Nucleus accumbens (tissue), 56 donors: Measurements from ENCODE around the gene ZDHHC14.
"Not testable (repeated sequence)": the region's sequence is repeated elsewhere in the genome, so short reads cannot be mapped to it uniquely, and the experiment has no call there.

Experiments used
- DNase-seq, 56 donors: peaks; one replicate each; lab custom pipeline; 2025; lab: John Stamatoyannopoulos, UW

Gene ZDHHC14

DNA sequence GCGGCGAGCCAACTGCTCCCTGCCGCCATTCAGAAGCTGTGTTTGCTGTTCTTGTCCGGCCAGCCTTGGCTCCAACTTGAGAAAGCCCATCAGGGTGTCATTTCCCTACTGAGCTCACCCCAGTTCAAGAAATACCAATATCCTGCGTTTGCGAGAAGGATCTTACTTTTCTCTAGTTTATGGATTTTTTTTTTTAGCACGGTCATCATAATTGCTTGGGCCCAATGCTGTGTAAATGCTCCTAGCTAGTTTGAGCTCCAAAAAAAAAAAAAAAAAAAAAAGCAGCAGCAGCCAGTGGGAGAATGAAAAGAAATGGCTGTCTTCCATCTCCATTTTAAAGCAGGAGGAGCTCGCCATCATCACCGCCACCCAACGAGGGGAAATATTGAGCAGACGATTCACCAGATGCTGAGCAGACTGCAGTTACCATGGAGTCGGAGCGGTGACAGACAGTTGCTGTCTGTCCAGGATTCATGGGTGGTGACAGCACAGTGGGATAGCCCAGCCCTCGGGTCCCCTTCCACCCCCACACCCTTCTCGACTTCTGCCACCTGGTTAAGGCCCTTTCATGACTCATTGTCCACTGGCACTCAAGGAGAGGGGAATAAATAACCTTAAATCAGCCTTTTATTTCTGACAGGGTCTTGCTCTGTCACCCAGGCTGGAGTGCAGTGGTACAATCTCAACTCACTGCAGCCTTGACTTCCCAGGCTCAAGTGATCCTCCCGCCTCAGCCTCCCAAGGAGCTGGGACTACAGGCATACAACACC lies 309.6 kb downstream of the ZDHHC14 start:
- DNase-seq, result no peak

DNA sequence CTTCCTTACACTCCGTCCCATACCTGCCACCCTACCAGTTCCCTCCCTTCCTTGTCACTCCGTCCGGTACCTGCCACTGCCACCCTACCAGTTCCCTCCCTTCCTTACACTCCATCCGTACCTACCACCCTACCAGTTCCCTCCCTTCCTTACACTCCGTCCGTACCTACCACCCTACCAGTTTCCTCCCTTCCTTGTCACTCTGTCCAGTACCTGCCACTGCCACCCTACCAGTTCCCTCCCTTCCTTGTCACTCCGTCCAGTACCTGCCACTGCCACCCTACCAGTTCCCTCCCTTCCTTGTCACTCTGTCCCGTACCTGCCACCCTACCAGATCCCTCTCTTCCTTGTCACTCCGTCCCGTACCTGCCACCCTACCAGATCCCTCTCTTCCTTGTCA lies 310.6 kb downstream of the ZDHHC14 start:
- not testable (repeated sequence) for DNase-seq

DNA sequence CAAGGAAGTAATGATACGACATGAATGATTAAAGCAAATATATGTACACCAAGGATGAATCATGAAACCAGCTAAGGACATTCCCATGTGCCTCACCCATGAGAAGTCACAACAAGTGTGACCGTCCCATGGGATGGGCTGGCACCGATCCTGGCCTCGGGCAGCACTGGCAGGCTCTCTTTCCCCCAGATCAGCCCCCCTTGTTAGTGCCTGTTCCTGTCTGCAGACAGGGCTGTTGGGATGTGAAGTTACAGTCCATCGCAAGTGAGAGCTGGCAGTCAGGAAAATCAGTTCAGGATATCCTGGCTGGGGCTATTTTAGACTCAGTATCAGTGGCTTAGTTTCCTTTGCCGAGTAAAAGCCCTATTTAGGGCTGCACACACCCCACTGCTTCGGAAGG lies 312.9 kb downstream of the ZDHHC14 start:
- DNase-seq, result no peak

DNA sequence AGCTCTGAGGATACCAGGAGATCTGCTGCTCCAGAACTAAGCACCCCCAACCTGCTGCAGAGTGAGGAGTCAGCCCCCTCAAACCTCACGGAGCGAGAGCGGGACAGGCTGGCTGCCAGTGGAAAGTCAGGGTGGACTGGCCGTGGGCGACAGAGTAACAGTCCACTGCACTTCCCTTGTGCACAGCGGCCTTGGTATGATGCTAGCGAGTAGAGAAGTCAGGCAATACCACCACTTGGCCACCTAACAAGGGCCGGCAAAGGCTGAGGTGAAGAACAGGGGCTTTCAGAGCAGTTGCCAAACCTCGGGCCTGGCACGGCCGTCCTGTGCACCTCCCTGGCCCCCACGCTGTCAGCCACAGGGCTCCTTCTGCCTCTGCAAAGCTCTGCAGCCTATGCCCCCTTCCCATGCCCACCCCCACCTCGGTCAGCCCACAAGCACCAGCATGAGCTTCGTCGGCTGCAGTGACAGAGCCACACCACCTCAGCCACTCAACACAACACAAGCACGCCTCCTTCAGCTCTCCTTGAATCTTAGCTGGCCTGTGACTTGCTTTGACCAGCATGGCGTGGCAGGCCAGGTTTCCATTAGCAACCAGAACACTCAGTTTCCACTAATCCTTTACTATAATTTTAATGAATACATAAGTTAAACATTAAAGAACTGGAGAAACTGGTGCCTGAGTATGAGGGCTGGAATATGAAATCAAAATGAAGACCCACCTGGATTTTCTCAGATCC lies 314.5 kb downstream of the ZDHHC14 start:
- DNase-seq, result no peak

DNA sequence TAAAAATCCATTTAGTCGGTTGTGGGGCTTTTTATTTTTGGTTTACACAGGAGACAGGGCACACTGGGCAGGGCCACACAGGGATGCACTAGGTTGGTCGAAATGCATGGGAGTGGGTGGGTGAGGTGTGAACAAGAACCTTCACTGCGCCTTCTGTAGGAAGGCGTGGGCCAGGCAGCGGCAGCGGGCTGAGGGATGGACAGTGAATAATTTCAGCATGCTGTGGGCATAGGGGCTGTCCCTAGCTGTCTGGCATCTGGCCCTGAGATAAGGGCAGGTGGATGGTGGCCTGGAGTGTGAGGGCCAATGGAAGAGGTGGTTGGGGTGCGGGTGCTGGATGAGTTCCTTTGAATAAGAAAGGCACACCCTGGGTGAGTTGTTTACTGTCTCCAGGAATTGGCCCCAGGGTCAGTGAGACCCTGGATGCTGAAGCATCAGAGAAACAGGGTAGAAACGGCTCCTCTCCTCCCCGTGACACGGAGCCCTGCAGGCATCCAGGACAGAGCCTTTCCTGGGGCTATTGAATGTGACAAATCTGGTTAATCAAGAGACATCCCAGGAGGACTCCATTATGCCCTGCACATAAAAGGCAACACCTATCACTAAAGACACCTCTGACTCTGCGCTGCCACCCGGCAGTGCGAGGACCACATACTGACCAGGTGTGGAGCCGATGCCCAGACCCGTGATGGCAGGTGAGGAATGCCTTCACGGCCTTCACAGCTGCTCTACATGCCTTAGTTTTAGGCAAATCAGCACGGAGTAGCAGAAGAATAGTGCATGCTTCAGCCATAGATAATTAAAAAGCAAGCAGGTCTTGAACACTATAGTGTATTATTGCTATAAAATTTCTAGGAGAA lies 319.0 kb downstream of the ZDHHC14 start:
- no peak for DNase-seq

DNA sequence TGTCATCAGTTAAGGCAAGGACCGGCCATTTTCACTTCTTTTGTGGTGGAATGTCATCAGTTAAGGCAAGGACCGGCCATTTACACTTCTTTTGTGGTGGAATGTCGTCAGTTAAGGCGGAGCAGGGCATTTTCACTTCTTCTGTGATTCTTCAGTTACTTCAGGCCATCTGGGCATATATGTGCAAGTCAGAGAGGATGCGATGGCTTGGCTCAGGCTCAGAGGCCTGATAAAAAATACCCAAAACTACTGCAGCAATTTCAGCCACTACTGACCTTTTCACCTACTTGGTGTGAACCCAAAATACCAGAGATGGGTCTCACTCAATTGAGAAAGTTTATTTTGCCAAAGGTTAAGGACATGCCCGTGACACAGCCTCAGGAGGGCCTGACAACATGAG lies 325.4 kb downstream of the ZDHHC14 start:
- not testable (repeated sequence) for DNase-seq

DNA sequence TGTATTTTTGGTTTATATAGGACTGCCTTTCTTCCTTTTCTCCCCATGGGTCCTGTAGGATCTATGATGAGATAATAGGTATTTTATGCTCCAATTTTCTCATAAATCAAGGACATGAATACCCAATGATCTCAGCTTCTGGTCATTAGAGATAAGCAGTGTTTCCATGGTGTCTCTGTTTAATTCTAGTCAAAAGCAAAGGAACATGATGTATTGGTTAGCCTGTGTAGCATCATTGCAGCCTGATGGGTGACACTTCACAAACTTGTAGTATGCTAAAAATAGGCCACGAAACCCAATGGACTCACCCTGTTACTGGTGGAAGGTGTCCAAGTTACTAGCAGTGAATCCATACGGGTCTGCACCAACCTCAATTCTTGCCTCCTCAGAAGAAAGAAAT lies 325.9 kb downstream of the ZDHHC14 start:
- no peak for DNase-seq

DNA sequence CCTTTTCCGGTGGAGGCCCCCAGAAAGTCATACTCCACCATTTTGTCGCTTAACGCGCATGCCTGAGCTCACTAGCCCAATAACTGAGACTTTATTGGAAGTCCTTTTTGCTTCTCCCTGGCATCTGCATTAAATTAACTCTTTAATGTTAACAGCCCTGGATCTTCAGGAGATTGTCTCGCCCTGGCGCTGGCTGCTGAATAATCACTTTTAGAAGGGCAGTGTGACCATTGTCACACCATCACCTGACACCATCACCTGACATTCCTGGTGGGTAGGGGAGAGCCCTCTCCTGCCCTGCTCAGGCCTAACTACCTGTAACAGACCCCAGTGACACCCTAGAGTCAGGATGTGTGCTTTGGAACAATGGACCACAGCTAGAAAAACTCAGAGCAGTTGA lies 326.6 kb downstream of the ZDHHC14 start:
- no peak for DNase-seq

DNA sequence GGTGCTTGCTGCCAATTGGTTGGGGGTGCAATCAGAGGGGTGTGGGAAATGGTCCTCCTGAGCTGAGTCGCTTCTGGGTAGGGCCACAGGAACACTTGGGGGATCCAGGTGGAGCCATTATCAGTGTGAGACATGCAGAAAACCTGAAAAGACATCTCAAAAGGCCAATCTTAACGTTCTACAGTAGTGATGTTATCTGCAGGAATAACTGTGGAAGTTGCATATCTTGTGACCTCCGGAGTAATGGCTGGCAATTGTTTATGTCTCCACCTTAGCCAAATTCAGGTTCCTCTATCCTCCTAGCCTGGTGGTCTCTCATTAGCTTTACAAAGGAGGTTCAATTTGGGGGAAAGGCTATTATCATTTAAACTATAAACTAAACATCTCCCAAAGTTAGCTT lies 327.2 kb downstream of the ZDHHC14 start:
- DNase-seq, result no peak

DNA sequence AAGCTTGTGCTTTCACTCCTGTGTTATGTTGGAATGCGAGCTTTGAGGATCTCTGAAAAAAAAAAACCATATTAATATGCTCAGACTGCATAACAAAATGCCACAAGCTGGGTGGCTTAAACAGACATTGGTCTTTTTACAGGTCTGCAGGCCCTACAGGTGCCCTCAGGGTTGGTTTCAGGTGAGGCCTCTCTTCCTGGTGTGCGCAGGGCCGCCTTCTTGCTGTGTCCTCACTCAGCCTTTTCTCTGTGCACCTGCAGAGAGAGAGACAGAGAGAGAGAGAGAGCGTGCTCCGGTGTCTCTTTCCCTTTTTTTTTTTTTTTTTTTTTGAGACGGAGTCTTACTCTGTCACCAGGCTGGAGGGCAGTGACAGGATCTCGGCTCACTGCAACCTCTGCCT lies 327.9 kb downstream of the ZDHHC14 start:
- no peak for DNase-seq

DNA sequence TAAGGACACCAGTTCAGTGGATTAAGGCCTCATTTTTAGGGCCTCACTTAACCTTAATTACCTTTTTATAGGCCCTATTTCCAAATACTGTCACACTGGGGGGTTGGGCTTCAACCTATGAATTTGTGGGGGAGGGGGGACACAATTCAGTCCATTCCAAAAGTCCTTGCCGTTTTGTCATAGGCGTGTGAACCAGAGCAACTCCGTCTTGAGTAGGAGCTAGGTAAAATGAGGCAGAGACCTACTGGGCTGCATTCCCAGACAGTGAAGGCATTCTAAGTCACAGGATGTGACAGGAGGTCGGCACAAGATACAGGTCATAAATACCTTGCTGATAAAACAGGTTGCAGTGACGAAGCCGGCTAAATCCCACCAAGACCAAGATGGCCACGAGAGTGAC lies 328.6 kb downstream of the ZDHHC14 start:
- DNase-seq, result no peak

DNA sequence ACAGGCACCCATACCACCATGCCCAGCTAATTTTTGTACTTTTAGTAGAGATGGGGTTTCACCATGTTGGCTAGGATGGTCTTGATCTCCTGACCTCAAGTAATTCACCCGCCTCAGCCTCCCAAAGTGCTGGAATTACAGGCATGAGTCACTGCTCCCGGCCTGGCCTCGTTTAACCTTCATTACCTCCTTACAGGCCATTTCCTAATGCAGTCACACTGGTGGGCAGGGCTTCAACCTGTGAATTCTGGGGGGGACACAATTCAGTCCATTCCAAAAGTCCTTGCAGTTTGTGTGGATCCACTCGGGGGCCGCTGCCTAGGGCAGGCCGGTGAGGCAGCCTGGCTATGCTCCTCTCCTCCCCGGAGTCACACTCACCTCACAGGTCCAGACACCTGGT lies 329.6 kb downstream of the ZDHHC14 start:
- no peak for DNase-seq

DNA sequence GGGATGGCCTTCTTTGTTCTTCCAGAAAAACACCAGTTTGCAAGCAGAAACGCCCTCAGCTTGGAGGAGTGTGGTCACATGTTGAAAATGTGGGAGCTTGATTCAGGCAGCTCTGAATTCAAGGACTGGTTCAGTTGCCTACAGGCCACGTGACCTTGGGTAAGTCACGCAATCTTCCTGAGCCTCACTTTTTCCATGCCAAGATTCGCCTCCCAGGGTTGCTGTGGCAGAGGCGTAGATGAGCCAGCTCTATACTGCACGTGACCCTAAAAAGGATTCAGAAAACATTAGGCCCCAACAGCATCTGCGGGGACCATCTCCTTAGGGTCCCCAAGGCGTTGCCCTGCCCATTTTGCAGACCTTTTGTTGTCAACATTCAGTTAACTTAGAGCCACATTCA lies 330.1 kb downstream of the ZDHHC14 start:
- DNase-seq, result no peak

DNA sequence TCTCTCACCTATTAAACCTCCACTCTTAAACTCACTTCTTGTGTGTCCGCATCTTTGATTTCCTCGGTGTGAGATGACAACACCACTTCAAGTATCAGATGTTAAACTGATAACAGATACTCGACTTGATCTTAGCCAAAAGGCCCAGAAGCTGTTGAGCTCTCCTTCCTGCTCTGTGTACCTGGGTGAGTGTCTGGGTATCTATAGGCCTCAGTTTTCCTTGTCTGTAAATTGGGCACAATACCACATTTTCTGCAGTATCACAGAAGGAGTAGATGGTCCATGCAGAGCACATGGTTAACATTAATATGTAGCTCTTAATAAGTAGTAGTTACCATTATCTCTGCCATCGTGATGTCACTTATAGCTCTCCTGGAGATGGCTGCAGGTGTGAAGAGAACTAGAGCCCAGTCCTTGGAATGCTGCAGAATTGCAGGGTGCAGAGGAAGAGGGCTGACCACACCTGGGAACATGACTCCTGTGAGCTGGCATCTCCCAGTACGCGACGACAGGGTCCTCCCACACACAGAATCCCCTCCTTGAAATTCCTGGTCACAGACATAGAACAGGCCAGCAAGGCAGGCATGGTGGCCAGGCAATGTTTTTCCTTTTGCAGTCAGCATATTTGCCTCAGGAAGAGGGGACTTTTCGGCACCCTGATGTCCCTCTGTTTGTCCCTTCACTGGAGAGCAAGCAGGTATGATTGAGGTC lies 331.8 kb downstream of the ZDHHC14 start:
- DNase-seq, result no peak

DNA sequence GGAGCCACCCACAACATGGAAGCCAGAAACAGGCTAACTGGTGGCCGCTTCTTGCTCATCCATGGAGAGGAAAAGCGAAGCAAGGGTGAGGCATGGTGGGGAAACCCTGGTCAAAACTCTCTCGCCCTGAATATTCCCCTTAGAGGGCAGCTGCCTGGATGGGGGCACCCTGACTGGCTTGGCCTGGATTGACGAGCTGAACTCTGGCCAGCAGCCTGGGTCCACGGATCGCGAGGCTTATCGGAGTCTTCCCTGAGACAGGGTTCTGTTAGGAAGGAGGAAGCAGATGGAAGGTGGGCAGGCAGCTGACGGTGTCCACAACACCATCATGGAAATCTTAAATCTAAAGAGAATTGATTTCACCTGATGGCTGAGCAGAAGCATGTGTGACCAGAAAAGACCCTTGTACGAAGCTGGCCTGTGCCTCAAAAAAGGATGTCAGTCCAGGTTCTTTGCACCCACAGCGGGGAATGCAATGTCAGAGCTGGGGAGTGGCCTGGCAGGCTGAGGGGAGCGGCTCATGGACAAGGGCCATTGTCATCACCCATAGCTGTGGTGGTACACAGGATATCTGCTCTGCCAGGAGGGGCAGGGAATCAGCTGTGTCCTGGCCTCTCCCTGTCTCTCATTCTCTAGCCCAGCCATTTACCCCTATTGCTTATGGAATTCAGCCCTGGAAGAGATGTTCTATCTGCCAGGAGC lies 332.6 kb downstream of the ZDHHC14 start:
- no peak for DNase-seq

DNA sequence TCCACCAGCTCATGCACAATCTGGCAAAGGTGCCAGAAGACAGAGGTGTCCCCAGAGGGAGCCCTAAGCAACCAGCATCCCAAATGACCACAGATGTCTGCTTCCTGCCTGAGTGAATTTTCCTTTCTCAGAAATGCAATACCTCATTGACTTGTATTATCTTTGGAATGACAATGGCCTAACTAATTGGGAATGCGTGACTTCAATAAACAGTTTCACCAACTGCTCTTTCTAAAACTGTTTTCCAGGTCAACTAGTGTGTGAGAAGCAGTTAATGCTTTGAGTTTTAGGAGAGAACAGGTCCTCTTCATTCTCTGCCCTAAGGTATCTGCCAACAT lies 333.1 kb downstream of the ZDHHC14 start:
- no peak for DNase-seq

DNA sequence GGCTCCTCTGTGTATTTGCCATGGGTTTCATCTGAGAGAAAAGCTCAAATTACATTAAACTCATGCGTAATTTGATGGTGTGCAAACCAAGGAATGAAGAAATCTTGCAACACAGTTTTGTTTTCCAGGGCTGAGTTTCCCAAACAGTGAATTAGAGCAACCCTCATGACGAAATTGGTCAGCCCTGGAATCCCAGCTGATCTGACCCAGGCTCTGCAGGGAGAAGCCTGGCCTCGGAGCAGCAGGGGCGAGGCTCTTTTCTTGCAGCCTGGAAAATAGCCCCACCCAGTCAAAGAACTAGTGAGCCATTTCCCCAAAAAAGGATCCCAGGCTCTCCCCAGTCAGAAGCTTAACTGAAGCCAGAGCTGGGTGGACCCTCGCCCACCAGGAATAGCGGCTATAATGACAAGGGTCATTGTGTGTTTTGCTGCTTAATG lies 334.8 kb downstream of the ZDHHC14 start:
- no peak for DNase-seq

DNA sequence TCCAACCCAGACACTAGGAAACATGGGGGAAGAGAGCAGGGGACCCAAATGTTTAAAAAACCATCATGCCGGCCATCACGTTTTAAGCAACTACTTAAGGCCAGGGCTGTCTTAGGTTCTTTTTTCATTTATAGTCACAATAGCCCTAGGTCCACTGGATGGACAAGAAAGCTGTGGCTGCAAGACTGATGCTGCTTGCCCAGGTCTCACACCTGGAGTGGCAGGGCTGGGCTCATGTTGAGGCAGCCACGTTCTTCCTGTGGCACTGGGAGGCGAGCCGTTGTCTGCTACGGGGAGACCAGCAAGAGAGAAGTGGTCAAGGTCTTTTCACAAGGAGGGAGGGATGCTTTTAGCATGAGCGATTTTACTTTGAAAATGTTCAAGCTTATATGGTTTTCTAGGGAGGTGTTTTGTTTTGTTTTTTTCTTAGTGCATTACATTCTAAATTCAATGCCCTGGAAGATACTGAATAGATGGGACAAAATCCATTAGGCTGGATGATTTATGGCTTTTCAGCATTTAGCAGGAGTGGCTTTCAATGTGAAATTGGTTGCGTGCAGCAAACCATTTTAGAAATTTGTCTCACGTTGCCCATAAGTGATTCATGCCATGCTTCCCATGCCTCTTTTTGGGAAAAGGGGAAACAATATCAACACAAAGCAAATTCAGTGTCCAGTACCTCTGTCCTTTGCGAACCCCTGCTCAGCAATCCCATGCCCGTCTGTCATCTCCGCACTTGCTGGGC lies 335.4 kb downstream of the ZDHHC14 start:
- no peak for DNase-seq

DNA sequence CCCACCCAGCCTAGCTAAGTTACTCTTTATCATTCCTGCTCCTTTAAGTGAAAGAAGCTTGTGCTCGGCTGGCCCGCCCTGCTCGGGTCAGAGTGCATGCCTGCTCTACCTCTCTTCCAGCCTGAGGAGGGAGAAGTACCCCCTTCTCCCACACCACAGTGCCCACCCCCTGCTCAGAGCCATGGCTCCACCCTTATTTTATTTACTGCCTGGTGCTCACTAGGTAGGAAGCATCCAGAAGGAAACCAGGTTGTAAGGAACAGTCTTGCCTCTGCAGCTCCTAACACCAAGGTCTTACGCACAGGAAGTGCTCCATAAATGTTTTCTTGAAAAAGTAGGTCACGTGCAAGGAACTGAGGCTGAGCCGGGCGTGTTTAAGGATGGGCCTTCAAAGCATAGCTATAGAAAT lies 336.4 kb downstream of the ZDHHC14 start:
- DNase-seq, result no peak
